ENCODE data around the gene TMEM95.
"Not testable (repeated sequence)": the region's sequence is repeated elsewhere in the genome, so short reads cannot be mapped to it uniquely, and the experiment has no call there.

Gene TMEM95

GRCh38 chr17:7324438-7324779 is 30.5 kb upstream of the TMEM95 start:
- DNase-seq: no peak

- DNase-seq: no peak
Measured at GRCh38 chr17:7325031-7325528, 29.9 kb upstream of the TMEM95 start.

GRCh38 chr17:7326186-7326585 is 28.8 kb upstream of the TMEM95 start:
- DNase-seq: no peak

- DNase-seq: no peak
Measured at GRCh38 chr17:7327056-7327455, 27.9 kb upstream of the TMEM95 start.

GRCh38 chr17:7327501-7327900 is 27.5 kb upstream of the TMEM95 start:
- no peak for DNase-seq

GRCh38 chr17:7328009-7328408 is 26.9 kb upstream of the TMEM95 start:
- DNase-seq: no peak

- DNase-seq: no peak
Measured at GRCh38 chr17:7328840-7329373, 26.0 kb upstream of the TMEM95 start, which contains the start of gene NEURL4. Gene NEURL4, minus strand, starts transcription at chr17:7329335. Its CDS starts 23 bp downstream, at chr17:7329312.

- DNase-seq: peak; percentile 98
Measured at GRCh38 chr17:7329374-7329996, 25.5 kb upstream of the TMEM95 start.

GRCh38 chr17:7329997-7330637 is 24.8 kb upstream of the TMEM95 start:
- DNase-seq: peak; percentile 73

GRCh38 chr17:7330638-7331015 is 24.3 kb upstream of the TMEM95 start:
- no peak for DNase-seq

GRCh38 chr17:7332111-7332510 is 22.8 kb upstream of the TMEM95 start:
- no peak for DNase-seq

- not testable (repeated sequence) for DNase-seq
Measured at GRCh38 chr17:7332600-7333069, 22.3 kb upstream of the TMEM95 start.

GRCh38 chr17:7334938-7335538 is 19.9 kb upstream of the TMEM95 start:
- DNase-seq: no peak

- DNase-seq: not testable (repeated sequence)
Measured at GRCh38 chr17:7335765-7336164, 19.2 kb upstream of the TMEM95 start.

GRCh38 chr17:7336240-7337175 is 18.4 kb upstream of the TMEM95 start, which contains the start of gene ACAP1:
Gene ACAP1, plus strand, starts transcription at chr17:7336529. Its CDS starts 206 bp downstream, at chr17:7336735.
- DNase-seq: no peak

- not testable (repeated sequence) for DNase-seq
Measured at GRCh38 chr17:7337600-7337999, 17.4 kb upstream of the TMEM95 start.

- DNase-seq: no peak
Measured at GRCh38 chr17:7340179-7340578, 14.8 kb upstream of the TMEM95 start.

- DNase-seq: no peak
Measured at GRCh38 chr17:7341842-7342241, 13.1 kb upstream of the TMEM95 start.

GRCh38 chr17:7343250-7343649 is 11.7 kb upstream of the TMEM95 start:
- DNase-seq: no peak

GRCh38 chr17:7346761-7347614 is 8.0 kb upstream of the TMEM95 start:
- no peak for DNase-seq

Data from midbrain (tissue), 1 donor.